ENCODE measurements around the gene EMC9.
A peak's percentile ranks its signal among the peaks of the same experiment; 100 is the strongest.

DNA sequence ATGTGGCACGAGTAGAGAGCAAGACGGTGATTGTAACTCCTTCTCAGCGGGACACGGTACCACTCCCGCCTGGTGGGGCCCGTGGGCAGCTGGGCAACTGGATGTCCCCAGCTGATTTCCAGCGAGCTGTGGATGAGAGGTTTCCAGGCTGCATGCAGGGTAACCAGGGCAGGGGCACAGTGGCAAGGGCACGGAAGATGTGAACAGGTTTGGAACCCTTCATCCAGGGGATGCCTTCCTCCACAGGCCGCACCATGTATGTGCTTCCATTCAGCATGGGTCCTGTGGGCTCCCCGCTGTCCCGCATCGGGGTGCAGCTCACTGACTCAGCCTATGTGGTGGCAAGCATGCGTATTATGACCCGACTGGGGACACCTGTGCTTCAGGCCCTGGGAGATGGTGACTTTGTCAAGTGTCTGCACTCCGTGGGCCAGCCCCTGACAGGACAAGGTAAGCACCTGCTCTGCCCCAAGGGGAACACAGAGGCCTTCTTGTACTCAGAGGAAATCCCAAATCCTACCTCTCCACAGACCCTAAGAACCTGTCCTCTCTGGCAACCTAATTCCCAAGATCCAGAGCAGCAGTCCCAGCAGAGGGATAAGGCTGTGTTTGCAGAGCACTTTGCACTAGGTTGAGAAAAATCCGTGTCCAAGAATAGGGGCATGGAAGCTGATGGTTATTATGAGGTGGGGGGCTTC, 43.0 kb downstream of the EMC9 start:
- no peak for TF ChIP-seq CTCF (IDR thresholded peaks at IDR 0.05)
- TF ChIP-seq POLR2A (IDR thresholded peaks at IDR 0.05) = peak in 1 of 2 donors; percentile 10
